SK-N-SH (cell line): ENCODE data around the gene BTD. TPM values are rescaled to one million over a fixed set of nuclear protein-coding genes. Genes with fewer than 3 reads are reported as not detected.

Experiments
- CTCF ChIA-PET: fragments of 300-600, 350-600 bp; formaldehyde crosslinking; extraction: SDS; loops from one replicate; lab custom pipeline; 2021; lab: Yijun Ruan, JAX
- POLR2A ChIA-PET: fragments of 350-600 bp; sonication (Branson Sonifier 250); formaldehyde crosslinking; extraction: SDS; loops from one replicate; lab custom pipeline; 2020; ENCODE audit warnings: antibody characterized with exemption, inconsistent platforms; lab: Yijun Ruan, JAX
- DNase-seq: peaks from one replicate; pipeline ENCODE4 v3.0.0; 2012
- H2AFZ ChIP-seq: fragments of 200-600 bp; sonication (generic); 2 replicates; pipeline ENCODE4 v1.8.1; 2016; ENCODE audit warnings: antibody characterized with exemption, mild to moderate bottlenecking, low read depth
- H3F3A ChIP-seq: fragments of 200-600 bp; sonication (generic); replicated peaks from 2 replicates; pipeline ENCODE3; 2016; ENCODE audit warnings: antibody characterized with exemption, mild to moderate bottlenecking; ENCODE audit not compliant: insufficient read depth
- H3K27ac ChIP-seq, 2 experiments: fragments of 200-500 bp in 1 of 2; fragments of 200-600 bp in 1 of 2; sonication (Bioruptor generic) in 1 of 2; sonication (generic), shearing (Covaris generic) in 1 of 2; 2 replicates each; pipeline versions ENCODE4 v1.5.1 to v1.6.1; 2014 to 2016; ENCODE audit warnings: low read depth in 2 of 2, inconsistent platforms in 1 of 2, low read length in 1 of 2, mild to moderate bottlenecking in 1 of 2, mixed read lengths in 1 of 2
- H3K27me3 ChIP-seq: fragments of 200-600 bp; sonication (generic), shearing (Covaris generic); 2 replicates; pipeline ENCODE4 v1.6.1; 2016; ENCODE audit warnings: mixed run types; ENCODE audit not compliant: insufficient read depth
- H3K36me3 ChIP-seq, 2 experiments: fragments of 200-500 bp in 1 of 2; fragments of 200-600 bp in 1 of 2; sonication (Bioruptor generic) in 1 of 2; sonication (generic) in 1 of 2; replicated peaks in 1 of 2; 2 replicates each; pipeline versions ENCODE3 to v1.5.1; 2014 to 2016; ENCODE audit warnings: low read length in 1 of 2, mild to moderate bottlenecking in 1 of 2; ENCODE audit not compliant: insufficient read depth in 2 of 2, control insufficient read depth in 1 of 2
- H3K4me1 ChIP-seq, 2 experiments: fragments of 200-500 bp in 1 of 2; fragments of 200-600 bp in 1 of 2; sonication (Bioruptor generic) in 1 of 2; sonication (generic), shearing (Covaris generic) in 1 of 2; 2 replicates each; pipeline versions ENCODE4 v1.5.1 to v1.6.1; 2014 to 2016; ENCODE audit warnings: low read depth in 1 of 2, low read length in 1 of 2, mixed run types in 1 of 2; ENCODE audit not compliant: insufficient read depth in 2 of 2, control insufficient read depth in 1 of 2
- H3K4me2 ChIP-seq: fragments of 200-600 bp; sonication (generic), shearing (Covaris generic); 2 replicates; pipeline ENCODE4 v1.6.1; 2017; ENCODE audit warnings: mixed run types
- H3K4me3 ChIP-seq, 2 experiments: fragments of 200-500 bp in 1 of 2; fragments of 200-600 bp in 1 of 2; sonication (Bioruptor generic) in 1 of 2; sonication (generic), shearing (Covaris generic) in 1 of 2; 2 replicates each; pipeline versions ENCODE4 v1.5.1 to v1.8.1; 2014 to 2016; ENCODE audit warnings: low read depth in 2 of 2, inconsistent platforms in 1 of 2, low read length in 1 of 2, mild to moderate bottlenecking in 1 of 2, mixed read lengths in 1 of 2, moderate library complexity in 1 of 2
- H3K79me2 ChIP-seq: fragments of 200-600 bp; sonication (generic); 2 replicates; pipeline ENCODE4 v1.8.1; 2017; ENCODE audit warnings: mild to moderate bottlenecking; ENCODE audit not compliant: insufficient read depth
- H3K9ac ChIP-seq: fragments of 200-600 bp; sonication (generic); 2 replicates; pipeline ENCODE4 v1.6.1; 2017; ENCODE audit warnings: mixed run types
- H3K9me2 ChIP-seq: fragments of 200-600 bp; sonication (generic); 2 replicates; pipeline ENCODE4 v1.6.1; 2017; ENCODE audit warnings: mixed run types
- H3K9me3 ChIP-seq: fragments of 200-600 bp; sonication (generic); 2 replicates; pipeline ENCODE4 v1.6.1; 2017; ENCODE audit warnings: mixed run types, mild to moderate bottlenecking, moderate library complexity
- H4K20me1 ChIP-seq: fragments of 200-600 bp; sonication (generic); 2 replicates; pipeline ENCODE4 v1.6.1; 2017; ENCODE audit warnings: mild to moderate bottlenecking, mixed run types; ENCODE audit not compliant: insufficient read depth
- CHD2 ChIP-seq: fragments of 150-350 bp; IDR thresholded peaks from 2 replicates; pipeline ENCODE4 v1.6.1; 2018; ENCODE audit warnings: low read length; ENCODE audit not compliant: partially characterized antibody
- CTCF ChIP-seq: fragments of 200-600 bp; sonication (generic); IDR thresholded peaks from 2 replicates; pipeline ENCODE4 v1.6.1; 2017; ENCODE audit warnings: antibody characterized with exemption, mild to moderate bottlenecking, moderate library complexity
- ELF1 ChIP-seq: IDR thresholded peaks from 2 replicates; pipeline ENCODE4 v1.4.0; 2012
- EP300 ChIP-seq, 2 experiments: IDR thresholded peaks; 2 replicates each; pipeline versions ENCODE4 v1.4.0 to v1.6.1; 2012; ENCODE audit warnings: borderline replicate concordance in 1 of 2, low read depth in 1 of 2, low read length in 1 of 2
- FOSL2 ChIP-seq: IDR thresholded peaks from 2 replicates; pipeline ENCODE4 v1.4.0; 2012; ENCODE audit warnings: low read depth, mild to moderate bottlenecking, moderate library complexity, borderline replicate concordance
- FOXJ3 ChIP-seq: sonication (generic); formaldehyde crosslinking; IDR thresholded peaks from 2 replicates; pipeline ENCODE4 v1.5.1; 2020; ENCODE audit warnings: mild to moderate bottlenecking, missing genetic modification reagents
- IRF3 ChIP-seq: fragments of 150-350 bp; IDR thresholded peaks from 2 replicates; pipeline ENCODE4 v1.6.1; 2016; ENCODE audit warnings: mild to moderate bottlenecking, low read depth, low read length
- JUND ChIP-seq: IDR thresholded peaks from 2 replicates; pipeline ENCODE4 v1.4.0; 2012
- MAX ChIP-seq: IDR thresholded peaks from 2 replicates; pipeline ENCODE4 v1.4.0; 2012; ENCODE audit warnings: low read depth
- MEF2A ChIP-seq: IDR thresholded peaks from 2 replicates; pipeline ENCODE4 v1.4.0; 2012; ENCODE audit warnings: low read depth, borderline replicate concordance
- NFIC ChIP-seq: IDR thresholded peaks from 2 replicates; pipeline ENCODE4 v1.4.0; 2012; ENCODE audit warnings: borderline replicate concordance
- NRF1 ChIP-seq: IDR thresholded peaks from 2 replicates; pipeline ENCODE4 v1.6.1; 2012; ENCODE audit warnings: low read depth, mild to moderate bottlenecking, low read length
- PBX3 ChIP-seq: IDR thresholded peaks from 2 replicates; pipeline ENCODE4; 2012
- POLR2AphosphoS5 ChIP-seq: IDR thresholded peaks from 2 replicates; pipeline ENCODE4 v1.6.1; 2012; ENCODE audit warnings: low read depth, low read length
- RAD21 ChIP-seq: IDR thresholded peaks from 2 replicates; pipeline ENCODE4 v1.6.1; 2012; ENCODE audit warnings: mild to moderate bottlenecking, low read length
- RFX5 ChIP-seq: IDR thresholded peaks from 2 replicates; pipeline ENCODE4 v1.6.1; 2012; ENCODE audit warnings: mild to moderate bottlenecking, improper control_type of control experiment, low read length
- TAF1 ChIP-seq: IDR thresholded peaks from 2 replicates; pipeline ENCODE4 v1.6.1; 2012; ENCODE audit warnings: low read depth, mild to moderate bottlenecking, low read length, moderate library complexity, borderline replicate concordance
- USF2 ChIP-seq: fragments of 150-350 bp; IDR thresholded peaks from 2 replicates; pipeline ENCODE4 v1.6.1; 2017; ENCODE audit warnings: antibody characterized with exemption, low read length, low read depth, borderline replicate concordance
- YY1 ChIP-seq: IDR thresholded peaks from 2 replicates; pipeline ENCODE4 v1.4.0; 2012; ENCODE audit warnings: low read depth, mild to moderate bottlenecking
- WGBS: methylation state at CpG from one replicate; pipeline ENCODE4 v1.1.6; 2017; ENCODE audit warnings: low lambda C conversion rate; 5-methylcytosine and 5-hydroxymethylcytosine counted together
- polyA plus RNA-seq, 3 experiments: library from polyadenylated mRNA; depleted of rRNA; stranded (reverse); fragments of >200 nt; gene quantifications; 2 replicates each; pipeline ENCODE4 v1.2.3, GENCODE V29; 2012
- small RNA-seq, 7 experiments: library from RNA; depleted of rRNA; stranded (forward); fragments of <200 nt; gene quantifications; one replicate each; pipeline ENCODE3, GENCODE V24; 2012

BTD gene
- polyA plus RNA-seq, 1 of the 3 experiments (the other 2 are of a cell fraction), result 23.6 TPM

GRCh38 chr3:15694628-15695027 is 93.1 kb downstream of the BTD start:
- no peak overlapping the region for H2AFZ ChIP-seq
- H3K9me2 ChIP-seq, result no peaks in the 10 kb centered on the region; the same call in 1 of the 2 replicates
- no peaks in the 10 kb centered on the region; a peak in 1 of 4 replicates for H3K4me1 ChIP-seq
- H3K9me3 ChIP-seq, result no peaks in the 10 kb centered on the region
- H3F3A ChIP-seq, result peaks cover 20% of the 10 kb centered on the region
- DNase-seq, result no peak
- H3K4me2 ChIP-seq, result no peak overlapping the region
- H3K4me3 ChIP-seq, result no peak overlapping the region
- ChIA-PET CTCF (no interaction called here), POLR2A (no interaction called here)
- no peaks in the 10 kb centered on the region for H3K27me3 ChIP-seq
- H3K27ac ChIP-seq, result peak overlapping the region; percentile 9 to 44; a peak in 3 of 4 replicates
- no peak overlapping the region for H3K9ac ChIP-seq
- TF ChIP-seq CHD2 (no peak), FOSL2 (no peak), EP300 (IDR thresholded peaks at IDR 0.05; ENCODE audit: borderline replicate concordance in 1 of 2, low read depth in 1 of 2, low read length in 1 of 2) (no peak), NFIC (no peak), MEF2A (no peak), JUND (no peak), ELF1 (no peak), FOXJ3 (CRISPR knock-in tag) (no peak), TAF1 (no peak), POLR2AphosphoS5 (no peak), IRF3 (no peak), RFX5 (no peak), CTCF (no peak), NRF1 (no peak), RAD21 (no peak), MAX (no peak), USF2 (no peak), YY1 (no peak), PBX3 (no peak)
- TF ChIP-seq, all 33 proteins: peak for 0
- 70% methylated on average over 1 of the region's 1 CpG for WGBS
- H3K36me3 ChIP-seq, result peaks cover 31 to 82% of the 10 kb centered on the region in 2 experiments
- peaks cover 28% of the 10 kb centered on the region; the same call in 1 of the 2 replicates for H3K79me2 ChIP-seq
- no peaks in the 10 kb centered on the region for H4K20me1 ChIP-seq

Small RNAs within 50 kb of the gene (small RNA-seq; reads per million reads assigned to genes)
- gene MIR3134, result 0 reads per million in 7 experiments

Other genes starting within 250 kb of the BTD start
- 22.7 and 23.7 TPM in 2 replicates for gene METTL6, start 174.2 kb upstream of the BTD start, polyA plus RNA-seq (2012; rRNA removed)
- gene EAF1, start 174.1 kb upstream of the BTD start, polyA plus RNA-seq (2012; rRNA removed), result 10.0 and 11.1 TPM in 2 replicates
- 1.5 and 1.9 TPM in 2 replicates for gene COLQ, start 80.0 kb upstream of the BTD start, polyA plus RNA-seq (2012; rRNA removed)
- 15.1 and 23.0 TPM in 2 replicates for gene HACL1, start 176 bp upstream of the BTD start, polyA plus RNA-seq (2012; rRNA removed)
- gene ANKRD28, start 196.2 kb downstream of the BTD start, polyA plus RNA-seq (2012; rRNA removed), result 74.8 and 102 TPM in 2 replicates